Mesenchymal stem cell (in vitro differentiated cells and primary cell): ENCODE results near the gene DIP2C.
A peak's percentile ranks its signal among the peaks of the same experiment; 100 is the strongest.

ENCODE experiments used
- DNase-seq: peaks from one replicate; pipeline ENCODE4 v3.0.0-alpha.2; 2013
- H2AFZ ChIP-seq: one replicate; pipeline ENCODE4 v1.6.1; 2013; ENCODE audit warnings: low read depth, mild to moderate bottlenecking, control low read depth, inconsistent platforms, low read length, moderate library complexity
- H2AK5ac ChIP-seq: 2 replicates; pipeline ENCODE4 v1.6.1; 2013; ENCODE audit warnings: low read length, moderate library complexity, mild to moderate bottlenecking, inconsistent platforms; ENCODE audit not compliant: severe bottlenecking
- H2BK120ac ChIP-seq: one replicate; pipeline ENCODE4 v1.6.1; 2013; ENCODE audit warnings: low read depth, mild to moderate bottlenecking, inconsistent platforms, low read length, moderate library complexity
- H2BK12ac ChIP-seq, 2 experiments: one replicate each; pipeline ENCODE4 v1.6.1; 2013; ENCODE audit warnings: inconsistent platforms in 2 of 2, low read length in 2 of 2, mild to moderate bottlenecking in 2 of 2, moderate library complexity in 2 of 2, control low read depth in 1 of 2
- H2BK15ac ChIP-seq: one replicate; pipeline ENCODE4 v1.6.1; 2013; ENCODE audit warnings: mild to moderate bottlenecking, low read depth, inconsistent platforms; ENCODE audit not compliant: poor library complexity, severe bottlenecking
- H2BK5ac ChIP-seq: 2 replicates; pipeline ENCODE4 v1.6.1; 2013; ENCODE audit warnings: low read depth, mild to moderate bottlenecking, low read length, control low read depth, inconsistent platforms; ENCODE audit not compliant: poor library complexity, severe bottlenecking
- H3K14ac ChIP-seq, 2 experiments: one replicate each; pipeline ENCODE4 v1.6.1; 2013; ENCODE audit warnings: inconsistent platforms in 2 of 2, low read length in 2 of 2, control low read depth in 1 of 2, mild to moderate bottlenecking in 1 of 2, moderate library complexity in 1 of 2
- H3K18ac ChIP-seq, 2 experiments: one replicate each; pipeline ENCODE4 v1.6.1; 2013; ENCODE audit warnings: inconsistent platforms in 2 of 2, low read length in 2 of 2, control low read depth in 1 of 2, low read depth in 1 of 2, mild to moderate bottlenecking in 1 of 2
- H3K23ac ChIP-seq, 2 experiments: one replicate each; pipeline ENCODE4 v1.6.1; 2013; ENCODE audit warnings: inconsistent platforms in 2 of 2, low read length in 2 of 2, mild to moderate bottlenecking in 2 of 2, moderate library complexity in 2 of 2, control low read depth in 1 of 2
- H3K27ac ChIP-seq: 2 replicates; pipeline ENCODE4 v1.5.1; 2013; ENCODE audit warnings: mild to moderate bottlenecking, moderate library complexity, low read length, control low read depth, inconsistent platforms; ENCODE audit not compliant: poor library complexity, severe bottlenecking
- H3K27me3 ChIP-seq, 2 experiments: 2 replicates each; pipeline versions ENCODE4 v1.6.1 to v1.7.0; 2013; ENCODE audit warnings: low read length in 2 of 2, mild to moderate bottlenecking in 2 of 2, moderate library complexity in 2 of 2, control low read depth in 1 of 2, inconsistent platforms in 1 of 2; ENCODE audit not compliant: control insufficient read depth in 1 of 2, insufficient read depth in 1 of 2
- H3K36me3 ChIP-seq, 2 experiments: 2 replicates each; pipeline versions ENCODE4 v1.6.1 to v1.7.0; 2013; ENCODE audit warnings: low read length in 2 of 2, control low read depth in 1 of 2, inconsistent platforms in 1 of 2, low read depth in 1 of 2, mild to moderate bottlenecking in 1 of 2; ENCODE audit not compliant: insufficient read depth in 2 of 2, control insufficient read depth in 1 of 2
- H3K4ac ChIP-seq, 2 experiments: one replicate each; pipeline ENCODE4 v1.6.1; 2013; ENCODE audit warnings: inconsistent platforms in 2 of 2, low read length in 2 of 2, mild to moderate bottlenecking in 2 of 2, moderate library complexity in 2 of 2, control low read depth in 1 of 2, low read depth in 1 of 2
- H3K4me1 ChIP-seq: 2 replicates; pipeline ENCODE4 v1.6.1; 2013; ENCODE audit warnings: low read depth, low read length, control low read depth; ENCODE audit not compliant: control insufficient read depth, insufficient read depth
- H3K4me2 ChIP-seq: 2 replicates; pipeline ENCODE4 v1.6.1; 2013; ENCODE audit warnings: low read length, mild to moderate bottlenecking, inconsistent platforms; ENCODE audit not compliant: poor library complexity, severe bottlenecking
- H3K4me3 ChIP-seq, 2 experiments: 2 replicates each; pipeline versions ENCODE4 v1.5.1 to v1.7.0; 2013; ENCODE audit warnings: low read length in 2 of 2, mild to moderate bottlenecking in 2 of 2, control low read depth in 1 of 2, low read depth in 1 of 2; ENCODE audit not compliant: insufficient read depth in 1 of 2
- H3K79me1 ChIP-seq: replicated peaks from 2 replicates; pipeline ENCODE4 v1.6.1; 2013; ENCODE audit warnings: mild to moderate bottlenecking, control low read depth, low read length, inconsistent platforms; ENCODE audit not compliant: poor library complexity, severe bottlenecking
- H3K9ac ChIP-seq: 2 replicates; pipeline ENCODE4 v1.7.0; 2013; ENCODE audit warnings: mild to moderate bottlenecking, low read length, moderate library complexity
- H3K9me3 ChIP-seq: 2 replicates; pipeline ENCODE4 v1.7.0; 2013; ENCODE audit warnings: mild to moderate bottlenecking, low read length; ENCODE audit not compliant: control insufficient read depth
- H4K8ac ChIP-seq: one replicate; pipeline ENCODE4 v1.6.1; 2013; ENCODE audit warnings: inconsistent platforms, mild to moderate bottlenecking, low read length, moderate library complexity
- H4K91ac ChIP-seq: one replicate; pipeline ENCODE4 v1.6.1; 2013; ENCODE audit warnings: mild to moderate bottlenecking, low read length, inconsistent platforms
- WGBS: methylation state at CpG from one replicate; pipeline ENCODE4 v1.1.7; 2013; ENCODE audit warnings: mixed read lengths; 5-methylcytosine and 5-hydroxymethylcytosine counted together

DIP2C gene

DNA sequence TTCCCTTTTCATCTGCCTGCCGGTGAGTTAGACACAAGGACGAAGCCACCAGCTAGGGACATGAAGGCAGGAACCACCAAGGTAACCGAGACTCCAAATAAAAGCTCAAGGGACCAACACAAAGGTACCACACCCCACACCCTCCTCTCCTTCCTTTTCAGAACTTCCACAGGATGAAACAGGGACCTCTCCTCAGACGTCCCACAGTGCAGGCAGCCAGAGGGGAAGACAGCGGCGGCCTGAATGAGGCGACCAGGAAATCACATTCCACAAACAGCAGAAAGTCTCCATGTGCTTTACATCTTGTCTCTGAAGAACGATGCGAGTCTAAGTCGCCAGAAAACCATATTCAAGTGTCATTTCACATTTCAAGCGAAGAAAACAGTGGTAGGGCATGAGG lies 97.8 kb downstream of the DIP2C start:
- peaks cover 17% of the 10 kb centered on the region for H3K4me1 ChIP-seq
- WGBS: 85% methylated on average over 11 of the region's 11 CpGs
- H2AFZ ChIP-seq: no peak overlapping the region
- no peak overlapping the region for H2BK5ac ChIP-seq
- H3K9me3 ChIP-seq: no peaks in the 10 kb centered on the region
- DNase-seq: no peak
- H3K4ac ChIP-seq: no peak overlapping the region
- no peak overlapping the region for H3K23ac ChIP-seq
- H3K14ac ChIP-seq: no peak overlapping the region
- no peak overlapping the region for H3K4me3 ChIP-seq
- no peak overlapping the region for H3K18ac ChIP-seq
- H4K91ac ChIP-seq: no peak overlapping the region
- H3K27ac ChIP-seq: no peak overlapping the region
- H3K4me2 ChIP-seq: no peak overlapping the region
- H3K36me3 ChIP-seq: peaks cover 0 to 9% of the 10 kb centered on the region in 2 experiments
- H2BK12ac ChIP-seq: no peak overlapping the region
- H3K27me3 ChIP-seq: no peaks in the 10 kb centered on the region
- H4K8ac ChIP-seq: no peak overlapping the region
- no peak overlapping the region for H2BK120ac ChIP-seq
- no peak overlapping the region for H3K9ac ChIP-seq
- H3K79me1 ChIP-seq: peaks cover 42% of the 10 kb centered on the region
- no peak overlapping the region for H2AK5ac ChIP-seq
- H2BK15ac ChIP-seq: no peak overlapping the region

GRCh38 chr10:590721-591120 lies 98.7 kb downstream of the DIP2C start:
- Histone ChIP-seq H4K8ac (peak overlapping the region; percentile 4), H2AK5ac (no peak overlapping the region), H3K9ac (no peak overlapping the region), H3K9me3 (no peaks in the 10 kb centered on the region), H3K14ac (no peak overlapping the region), H3K18ac (no peak overlapping the region), H3K4me3 (no peak overlapping the region), H3K23ac (no peak overlapping the region), H3K27ac (no peak overlapping the region), H2BK12ac (no peak overlapping the region), H3K36me3 (peaks cover 0 to 9% of the 10 kb centered on the region in 2 experiments), H3K4me2 (no peak overlapping the region), H2BK15ac (no peak overlapping the region), H4K91ac (no peak overlapping the region), H2BK120ac (no peak overlapping the region), H3K79me1 (peaks cover 47% of the 10 kb centered on the region), H3K27me3 (no peaks in the 10 kb centered on the region), H3K4ac (no peak overlapping the region), H2AFZ (no peak overlapping the region), H3K4me1 (peaks cover 23% of the 10 kb centered on the region), H2BK5ac (no peak overlapping the region)
- WGBS: 96% methylated on average over 9 of the region's 10 CpGs
- no peak for DNase-seq

GRCh38 chr10:589961-590680 lies 99.3 kb downstream of the DIP2C start:
- Histone ChIP-seq H2AFZ (no peak overlapping the region), H3K9ac (no peak overlapping the region)
- DNase-seq: no peak

GRCh38 chr10:588246-589165 lies 101.0 kb downstream of the DIP2C start:
- peak; percentile 61 for DNase-seq

More at GRCh38 chr10:589961-590680, 99.3 kb downstream of the DIP2C start:
- no peak overlapping the region for H3K18ac ChIP-seq
- peaks cover 23% of the 10 kb centered on the region for H3K4me1 ChIP-seq
- no peak overlapping the region for H4K91ac ChIP-seq
- no peaks in the 10 kb centered on the region for H3K9me3 ChIP-seq
- H3K14ac ChIP-seq: no peak overlapping the region
- H3K4ac ChIP-seq: no peak overlapping the region
- no peak overlapping the region for H2BK5ac ChIP-seq
- peaks cover 47% of the 10 kb centered on the region for H3K79me1 ChIP-seq
- no peaks in the 10 kb centered on the region for H3K27me3 ChIP-seq
- no peak overlapping the region for H3K23ac ChIP-seq
- H2BK15ac ChIP-seq: no peak overlapping the region
- no peak overlapping the region for H2BK120ac ChIP-seq
- no peak overlapping the region for H3K4me3 ChIP-seq
- H4K8ac ChIP-seq: no peak overlapping the region
- WGBS: 94% methylated on average over 21 of the region's 21 CpGs
- peaks cover 0 to 9% of the 10 kb centered on the region in 2 experiments for H3K36me3 ChIP-seq
- H3K27ac ChIP-seq: no peak overlapping the region
- H3K4me2 ChIP-seq: no peak overlapping the region
- peak overlapping the region; percentile 43 for H2AK5ac ChIP-seq
- H2BK12ac ChIP-seq: no peak overlapping the region

More at GRCh38 chr10:588246-589165, 101.0 kb downstream of the DIP2C start:
- Histone ChIP-seq H3K23ac (peak overlapping the region in 1 of 2 experiments; percentile 92), H2BK5ac (no peak overlapping the region), H3K4me2 (no peak overlapping the region), H3K79me1 (peaks cover 38% of the 10 kb centered on the region), H2BK120ac (no peak overlapping the region), H2AK5ac (peak overlapping the region; percentile 46), H3K27ac (no peak overlapping the region), H2AFZ (no peak overlapping the region), H3K14ac (no peak overlapping the region), H3K4ac (peak overlapping the region in 1 of 2 experiments; percentile 28), H3K36me3 (peaks cover 0 to 5% of the 10 kb centered on the region in 2 experiments), H3K18ac (peak overlapping the region in 1 of 2 experiments; percentile 28), H4K8ac (peak overlapping the region; percentile 61), H4K91ac (no peak overlapping the region), H2BK12ac (peak overlapping the region in 1 of 2 experiments; percentile 92), H3K4me1 (peaks cover 19% of the 10 kb centered on the region), H3K9ac (no peak overlapping the region), H3K27me3 (no peaks in the 10 kb centered on the region), H2BK15ac (no peak overlapping the region), H3K9me3 (no peaks in the 10 kb centered on the region), H3K4me3 (no peak overlapping the region)
- WGBS: 70% methylated on average over 27 of the region's 27 CpGs
